Neural cell (in vitro differentiated cells): Measurements from ENCODE around the gene DSG3. TPM values are rescaled to one million over a fixed set of nuclear protein-coding genes. Genes with fewer than 3 reads are reported as not detected.

Experiments used
- H2AFZ ChIP-seq: fragments of 200-600, 300-800 bp; sonication (generic), shearing (Covaris generic); 2 replicates; pipeline ENCODE4 v1.6.0; 2014; ENCODE audit warnings: low read depth, mild to moderate bottlenecking, antibody characterized with exemption, low read length, moderate library complexity
- H3F3A ChIP-seq: fragments of 200-600 bp; shearing (Covaris generic); 2 replicates; pipeline ENCODE4 v1.6.1; 2016; ENCODE audit warnings: mild to moderate bottlenecking, moderate library complexity, mixed read lengths, antibody characterized with exemption, low read length; ENCODE audit not compliant: insufficient read depth, poor library complexity, severe bottlenecking
- H3K27ac ChIP-seq: fragments of 200-600, 300-800 bp; sonication (generic), shearing (Covaris generic); 2 replicates; pipeline ENCODE4 v1.5.1; 2014; ENCODE audit warnings: mild to moderate bottlenecking, low read length, moderate library complexity
- H3K27me3 ChIP-seq: fragments of 300-800, 200-600 bp; sonication (generic), shearing (Covaris generic); 2 replicates; pipeline ENCODE4 v1.6.0; 2014; ENCODE audit warnings: mild to moderate bottlenecking, low read depth, low read length, moderate library complexity; ENCODE audit not compliant: insufficient read depth
- H3K36me3 ChIP-seq: fragments of 300-800, 200-600 bp; sonication (generic), shearing (Covaris generic); 2 replicates; pipeline ENCODE4 v1.5.1; 2014; ENCODE audit warnings: mild to moderate bottlenecking, antibody characterized with exemption, low read length, moderate library complexity; ENCODE audit not compliant: insufficient read depth
- H3K4me2 ChIP-seq: fragments of 300-800, 200-600 bp; sonication (generic), shearing (Covaris generic); 2 replicates; pipeline ENCODE4 v1.6.0; 2014; ENCODE audit warnings: mild to moderate bottlenecking, low read length
- H3K4me3 ChIP-seq: fragments of 300-800, 200-600 bp; sonication (generic), shearing (Covaris generic); 2 replicates; pipeline ENCODE4 v1.5.1; 2014; ENCODE audit warnings: mild to moderate bottlenecking, low read length, moderate library complexity
- H3K79me2 ChIP-seq: fragments of 200-600 bp; shearing (Covaris generic); replicated peaks from 2 replicates; pipeline ENCODE4 v1.6.0; 2014; ENCODE audit warnings: mild to moderate bottlenecking, low read length, moderate library complexity; ENCODE audit not compliant: insufficient read depth
- H3K9ac ChIP-seq: fragments of 300-800, 200-600 bp; sonication (generic), shearing (Covaris generic); 2 replicates; pipeline ENCODE4 v1.6.1; 2016; ENCODE audit warnings: mild to moderate bottlenecking, low read length, mixed read lengths
- H3K9me2 ChIP-seq: fragments of 200-600 bp; shearing (Covaris generic); 2 replicates; pipeline ENCODE4 v1.6.1; 2016; ENCODE audit warnings: mild to moderate bottlenecking, low read length, mixed read lengths; ENCODE audit not compliant: insufficient read depth
- H3K9me3 ChIP-seq: fragments of 200-600, 300-800 bp; sonication (generic), shearing (Covaris generic); 2 replicates; pipeline ENCODE4 v1.6.1; 2016; ENCODE audit warnings: mild to moderate bottlenecking, mixed run types, low read length, moderate library complexity, mixed read lengths
- H4K20me1 ChIP-seq: fragments of 200-600 bp; shearing (Covaris generic); 2 replicates; pipeline ENCODE4 v1.6.1; 2016; ENCODE audit warnings: mild to moderate bottlenecking, mixed run types; ENCODE audit not compliant: insufficient read depth
- CTCF ChIP-seq: fragments of 450-650 bp; IDR thresholded peaks from 2 replicates; pipeline ENCODE4 v1.5.1; 2014; ENCODE audit warnings: antibody characterized with exemption, mild to moderate bottlenecking, moderate library complexity; ENCODE audit not compliant: poor library complexity, severe bottlenecking
- EP300 ChIP-seq: fragments of 450-650 bp; conservative IDR thresholded peaks from 2 replicates; pipeline ENCODE4 v1.6.1; 2014; ENCODE audit warnings: antibody characterized with exemption, mild to moderate bottlenecking, moderate library complexity; ENCODE audit not compliant: poor library complexity, severe bottlenecking
- EZH2 ChIP-seq: fragments of 200-600, 300-800 bp; shearing (Covaris generic), sonication (generic); IDR thresholded peaks from 2 replicates; pipeline ENCODE4 v1.6.1; 2014; ENCODE audit warnings: antibody characterized with exemption, low read length, borderline replicate concordance, mild to moderate bottlenecking; ENCODE audit not compliant: insufficient read depth, poor library complexity, severe bottlenecking
- MXI1 ChIP-seq: fragments of 450-650 bp; conservative IDR thresholded peaks from 2 replicates; pipeline ENCODE4 v1.6.1; 2014; ENCODE audit warnings: antibody characterized with exemption, mild to moderate bottlenecking; ENCODE audit not compliant: poor library complexity, severe bottlenecking
- POLR2AphosphoS5 ChIP-seq: IDR thresholded peaks from 2 replicates; pipeline ENCODE4 v1.6.1; 2012
- RAD21 ChIP-seq: fragments of 450-650 bp; conservative IDR thresholded peaks from 2 replicates; pipeline ENCODE4 v1.6.1; 2014; ENCODE audit warnings: antibody characterized with exemption, mild to moderate bottlenecking, moderate library complexity
- REST ChIP-seq: IDR thresholded peaks from 2 replicates; pipeline ENCODE4 v1.6.1; 2012; ENCODE audit warnings: borderline replicate concordance
- SMC3 ChIP-seq: fragments of 450-650 bp; conservative IDR thresholded peaks from 2 replicates; pipeline ENCODE4 v1.6.1; 2014; ENCODE audit warnings: antibody characterized with exemption, mild to moderate bottlenecking, moderate library complexity; ENCODE audit not compliant: poor library complexity
- TAF1 ChIP-seq: IDR thresholded peaks from 2 replicates; pipeline ENCODE4 v1.6.1; 2012; ENCODE audit warnings: low read depth
- polyA plus RNA-seq: library from polyadenylated mRNA; depleted of rRNA; stranded (reverse); fragments of >200 nt; gene quantifications from 2 replicates; pipeline ENCODE4 v1.2.3, GENCODE V29; 2014

Gene DSG3
- polyA plus RNA-seq, 1 donor from 2014 or later, result not detected

GRCh38 chr18:31516437-31516836 is 68.9 kb downstream of the DSG3 start:
- no peak overlapping the region for H3K9ac ChIP-seq
- H3K79me2 ChIP-seq, result no peaks in the 10 kb centered on the region
- no peak overlapping the region for H3K27ac ChIP-seq
- H3K4me3 ChIP-seq, result no peak overlapping the region
- H4K20me1 ChIP-seq, result no peaks in the 10 kb centered on the region
- no peaks in the 10 kb centered on the region for H3K36me3 ChIP-seq
- no peaks in the 10 kb centered on the region for H3K27me3 ChIP-seq
- TF ChIP-seq MXI1 (no peak), EZH2 (no peak), EP300 (no peak), CTCF (no peak), POLR2AphosphoS5 (no peak), RAD21 (no peak), SMC3 (no peak), TAF1 (no peak), REST (no peak)
- no peaks in the 10 kb centered on the region for H3K9me3 ChIP-seq
- no peak overlapping the region for H3K4me2 ChIP-seq
- no peaks in the 10 kb centered on the region for H3F3A ChIP-seq
- no peak overlapping the region for H2AFZ ChIP-seq
- H3K9me2 ChIP-seq, result no peaks in the 10 kb centered on the region

GRCh38 chr18:31526374-31526773 is 78.8 kb downstream of the DSG3 start:
- TF ChIP-seq EZH2 (no peak), EP300 (no peak), SMC3 (no peak), REST (no peak), RAD21 (no peak), CTCF (no peak), TAF1 (no peak), POLR2AphosphoS5 (no peak)
- Histone ChIP-seq H3K9ac (no peak overlapping the region), H4K20me1 (no peaks in the 10 kb centered on the region), H3K36me3 (no peaks in the 10 kb centered on the region), H3K4me3 (no peak overlapping the region), H3K9me2 (no peaks in the 10 kb centered on the region), H3K9me3 (no peaks in the 10 kb centered on the region), H2AFZ (no peak overlapping the region), H3K27ac (no peak overlapping the region), H3K4me2 (no peak overlapping the region), H3F3A (no peaks in the 10 kb centered on the region), H3K79me2 (no peaks in the 10 kb centered on the region), H3K27me3 (no peaks in the 10 kb centered on the region)
